Measurements from ENCODE around the gene DPP10.

The DPP10 gene

DNA sequence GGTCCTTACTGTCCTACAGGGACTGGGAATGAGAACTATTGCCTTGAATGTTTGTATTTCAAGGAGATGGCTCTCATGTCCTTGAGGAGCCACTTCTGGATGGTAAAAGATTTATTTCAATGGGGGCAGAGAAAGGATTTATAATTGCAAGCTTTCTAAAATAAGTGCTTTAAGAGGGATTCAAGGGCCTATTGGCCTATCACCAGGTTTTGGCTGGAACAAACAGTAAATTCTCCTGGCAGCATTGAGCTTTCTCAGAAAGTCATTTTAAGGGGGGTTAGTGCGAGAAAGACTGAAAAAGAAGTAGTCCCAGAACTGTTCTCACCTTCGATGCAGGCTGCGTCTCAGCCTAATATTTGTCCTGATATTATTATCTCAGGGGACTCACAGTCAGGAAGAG is 29.8 kb downstream of the DPP10 start:
- TF ChIP-seq SIN3A (IDR thresholded peaks at IDR 0.05; ENCODE audit: borderline replicate concordance, insufficient read depth, low read length) (no peak), POLR2AphosphoS5 (IDR thresholded peaks at IDR 0.05; ENCODE audit: low read depth, low read length) (no peak), FOXP2 (optimal IDR thresholded peaks at IDR 0.05; ENCODE audit: borderline replicate concordance, extremely low read depth, extremely low read length, insufficient read depth) (no peak), TAF1 (IDR thresholded peaks at IDR 0.05; ENCODE audit: borderline replicate concordance, insufficient read depth, low read length) (no peak)
- TF ChIP-seq, protein P1, sequence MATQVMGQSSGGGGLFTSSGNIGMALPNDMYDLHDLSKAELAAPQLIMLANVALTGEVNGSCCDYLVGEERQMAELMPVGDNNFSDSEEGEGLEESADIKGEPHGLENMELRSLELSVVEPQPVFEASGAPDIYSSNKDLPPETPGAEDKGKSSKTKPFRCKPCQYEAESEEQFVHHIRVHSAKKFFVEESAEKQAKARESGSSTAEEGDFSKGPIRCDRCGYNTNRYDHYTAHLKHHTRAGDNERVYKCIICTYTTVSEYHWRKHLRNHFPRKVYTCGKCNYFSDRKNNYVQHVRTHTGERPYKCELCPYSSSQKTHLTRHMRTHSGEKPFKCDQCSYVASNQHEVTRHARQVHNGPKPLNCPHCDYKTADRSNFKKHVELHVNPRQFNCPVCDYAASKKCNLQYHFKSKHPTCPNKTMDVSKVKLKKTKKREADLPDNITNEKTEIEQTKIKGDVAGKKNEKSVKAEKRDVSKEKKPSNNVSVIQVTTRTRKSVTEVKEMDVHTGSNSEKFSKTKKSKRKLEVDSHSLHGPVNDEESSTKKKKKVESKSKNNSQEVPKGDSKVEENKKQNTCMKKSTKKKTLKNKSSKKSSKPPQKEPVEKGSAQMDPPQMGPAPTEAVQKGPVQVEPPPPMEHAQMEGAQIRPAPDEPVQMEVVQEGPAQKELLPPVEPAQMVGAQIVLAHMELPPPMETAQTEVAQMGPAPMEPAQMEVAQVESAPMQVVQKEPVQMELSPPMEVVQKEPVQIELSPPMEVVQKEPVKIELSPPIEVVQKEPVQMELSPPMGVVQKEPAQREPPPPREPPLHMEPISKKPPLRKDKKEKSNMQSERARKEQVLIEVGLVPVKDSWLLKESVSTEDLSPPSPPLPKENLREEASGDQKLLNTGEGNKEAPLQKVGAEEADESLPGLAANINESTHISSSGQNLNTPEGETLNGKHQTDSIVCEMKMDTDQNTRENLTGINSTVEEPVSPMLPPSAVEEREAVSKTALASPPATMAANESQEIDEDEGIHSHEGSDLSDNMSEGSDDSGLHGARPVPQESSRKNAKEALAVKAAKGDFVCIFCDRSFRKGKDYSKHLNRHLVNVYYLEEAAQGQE (IDR thresholded peaks at IDR 0.05; ENCODE audit: insufficient read depth in 1 of 2, low read depth in 2 of 2, low read length in 2 of 2) = no peak

DNA sequence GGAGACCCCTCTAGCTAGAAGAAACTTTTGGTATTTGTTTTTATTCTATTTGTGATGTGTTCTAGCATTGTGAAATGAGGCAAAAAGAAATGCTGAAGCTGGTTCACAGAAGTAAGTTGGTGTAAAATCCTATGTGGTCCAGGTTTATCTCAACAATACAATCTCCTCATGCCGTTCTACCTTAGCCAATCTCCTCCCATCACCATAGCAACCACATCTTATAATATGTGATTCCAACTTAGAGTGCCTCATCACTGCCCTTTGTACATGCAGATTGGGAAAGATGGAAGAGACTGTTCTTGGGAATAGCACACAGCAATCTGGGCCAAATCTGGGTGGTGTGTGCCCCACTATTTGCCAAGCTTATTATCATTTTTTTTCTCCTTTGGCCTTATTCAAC is 30.3 kb downstream of the DPP10 start:
- no peak for TF ChIP-seq FOXP2 (optimal IDR thresholded peaks at IDR 0.05; ENCODE audit: borderline replicate concordance, extremely low read depth, extremely low read length, insufficient read depth)

DNA sequence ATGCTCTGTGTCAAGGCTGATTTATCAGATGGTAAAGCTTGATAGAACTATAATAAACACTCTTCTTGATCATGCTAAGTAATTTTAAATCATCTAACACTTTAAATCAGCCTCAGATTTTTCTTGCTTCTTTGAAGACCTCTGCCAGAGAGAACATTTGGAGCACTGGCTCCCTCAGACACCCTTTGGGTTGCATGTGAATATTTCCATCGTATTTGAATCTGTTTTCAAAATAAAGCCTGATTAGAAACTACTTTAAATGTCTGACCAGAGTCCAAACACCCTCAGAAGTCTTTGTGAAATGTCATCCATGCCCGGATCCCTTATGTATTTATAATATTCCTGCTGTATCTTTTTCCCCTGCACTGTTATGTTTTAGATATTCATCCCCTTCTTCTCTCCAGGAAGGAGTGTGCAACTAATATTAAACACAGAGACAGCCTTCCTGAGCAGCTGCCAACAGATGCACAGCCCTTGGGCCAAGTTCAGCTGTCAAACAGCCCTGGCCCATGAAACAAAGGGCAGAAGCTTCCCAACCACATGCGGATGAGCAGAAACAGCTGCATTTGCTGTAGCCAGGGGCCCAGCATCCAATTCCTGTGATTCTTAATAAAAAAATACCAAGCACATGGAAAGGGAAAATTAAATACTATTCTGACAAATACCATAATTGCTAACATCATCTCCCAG is 46.5 kb downstream of the DPP10 start:
- TF ChIP-seq SIN3A (IDR thresholded peaks at IDR 0.05; ENCODE audit: borderline replicate concordance, insufficient read depth, low read length) = no peak
- TF ChIP-seq TAF1 (IDR thresholded peaks at IDR 0.05; ENCODE audit: borderline replicate concordance, insufficient read depth, low read length) = no peak
- no peak for TF ChIP-seq FOXP2 (optimal IDR thresholded peaks at IDR 0.05; ENCODE audit: borderline replicate concordance, extremely low read depth, extremely low read length, insufficient read depth)
- TF ChIP-seq, protein P1 (IDR thresholded peaks at IDR 0.05; ENCODE audit: insufficient read depth in 1 of 2, low read depth in 2 of 2, low read length in 2 of 2) = no peak
- no peak for TF ChIP-seq POLR2AphosphoS5 (IDR thresholded peaks at IDR 0.05; ENCODE audit: low read depth, low read length)

DNA sequence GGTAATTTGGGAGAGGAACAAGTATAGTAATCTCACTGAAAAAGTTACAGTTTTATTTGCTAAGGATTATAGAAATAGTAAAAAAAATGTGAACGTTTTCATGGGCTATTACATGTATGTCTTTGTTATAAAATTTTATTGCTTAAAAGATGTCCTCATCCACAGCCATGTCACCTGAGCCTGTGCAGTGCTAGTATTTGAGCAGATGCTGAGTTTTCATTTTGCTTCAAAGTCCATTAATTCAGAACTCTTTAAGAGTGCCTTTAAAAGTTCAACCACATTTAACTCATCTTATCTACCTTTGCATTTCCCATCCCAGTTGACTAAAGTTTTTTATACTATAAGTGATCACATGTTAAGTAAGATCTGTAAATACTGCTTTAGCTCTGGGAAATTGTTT is 52.6 kb downstream of the DPP10 start:
- TF ChIP-seq FOXP2 (optimal IDR thresholded peaks at IDR 0.05; ENCODE audit: borderline replicate concordance, extremely low read depth, extremely low read length, insufficient read depth) (no peak), SIN3A (IDR thresholded peaks at IDR 0.05; ENCODE audit: borderline replicate concordance, insufficient read depth, low read length) (no peak)
- TF ChIP-seq, protein P1 (IDR thresholded peaks at IDR 0.05; ENCODE audit: insufficient read depth in 1 of 2, low read depth in 2 of 2, low read length in 2 of 2) = no peak

DNA sequence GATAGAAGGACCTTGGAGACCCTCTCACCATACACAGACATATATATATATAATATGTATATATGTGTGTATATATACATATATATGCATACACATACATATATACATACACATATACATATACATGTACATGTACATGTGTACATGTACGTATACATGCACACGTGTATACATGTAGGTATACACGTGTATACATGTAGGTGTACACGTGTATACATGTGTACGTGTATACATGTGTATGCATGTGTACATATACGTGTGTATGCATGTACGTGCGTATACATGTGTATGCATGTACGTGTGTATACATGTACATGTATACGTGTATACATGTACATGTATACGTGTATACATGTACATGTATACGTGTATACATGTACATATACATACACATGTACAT is 54.5 kb downstream of the DPP10 start:
- no peak for TF ChIP-seq FOXP2 (optimal IDR thresholded peaks at IDR 0.05; ENCODE audit: borderline replicate concordance, extremely low read depth, extremely low read length, insufficient read depth)
- TF ChIP-seq, protein P1 (IDR thresholded peaks at IDR 0.05; ENCODE audit: insufficient read depth in 1 of 2, low read depth in 2 of 2, low read length in 2 of 2) = no peak
- TF ChIP-seq TAF1 (IDR thresholded peaks at IDR 0.05; ENCODE audit: borderline replicate concordance, insufficient read depth, low read length) = no peak
- TF ChIP-seq POLR2AphosphoS5 (IDR thresholded peaks at IDR 0.05; ENCODE audit: low read depth, low read length) = no peak
- TF ChIP-seq SIN3A (IDR thresholded peaks at IDR 0.05; ENCODE audit: borderline replicate concordance, insufficient read depth, low read length) = no peak
